ENCODE results near the gene ADGRB2.

ADGRB2 gene

DNA sequence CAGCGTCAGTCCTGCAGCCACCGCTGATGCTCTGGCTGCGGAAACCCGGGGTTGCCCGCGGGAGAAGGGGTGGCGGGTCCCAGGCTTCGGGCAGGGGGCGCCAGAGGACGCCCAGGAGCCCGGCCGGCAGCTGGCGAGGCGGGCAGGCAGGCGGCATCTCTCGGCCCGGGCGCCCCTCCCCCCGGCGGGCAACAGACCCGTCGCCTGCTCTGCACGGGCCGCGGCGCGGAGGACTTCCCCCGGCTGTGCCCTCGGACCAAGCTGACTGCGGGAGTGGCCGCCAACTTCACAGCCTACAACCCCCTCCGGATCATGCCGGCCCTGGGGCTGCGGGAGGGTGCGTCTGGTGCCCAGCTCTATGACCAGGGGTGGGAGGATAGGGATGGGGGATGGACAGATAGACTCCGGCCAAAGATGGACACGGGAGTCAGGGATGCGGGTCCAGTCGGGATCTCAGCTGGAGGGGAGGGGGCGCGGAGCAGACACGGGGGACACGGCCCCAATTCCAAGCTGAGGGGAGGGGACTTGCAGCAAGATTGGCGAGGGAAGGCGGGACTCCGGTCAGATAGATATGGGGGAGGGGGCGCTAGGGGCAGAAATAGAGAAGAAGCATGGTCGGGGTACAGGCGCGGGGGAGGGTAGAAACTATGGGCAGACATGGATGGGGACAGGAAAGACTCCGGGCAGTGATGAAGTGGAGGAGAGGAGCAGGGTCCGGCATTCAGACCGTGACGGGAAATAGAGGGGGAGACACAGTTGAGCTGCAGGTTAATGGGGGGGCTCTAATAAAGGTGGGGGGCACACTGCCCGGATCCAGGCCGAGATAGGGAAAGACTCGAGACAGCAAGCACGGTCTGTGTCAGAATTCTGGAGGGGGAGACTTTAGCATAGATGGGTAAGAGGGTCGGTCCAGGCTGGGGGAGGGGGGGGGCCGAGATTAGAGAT is 1.1 kb downstream of the ADGRB2 start:
- peak; percentile 71 for DNase-seq (ENCODE audit: low read depth)

GRCh38 chr1:31762323-31762722 is 1.8 kb downstream of the ADGRB2 start:
- DNase-seq (ENCODE audit: low read depth): no peak

- DNase-seq (ENCODE audit: low read depth): peak; percentile 72
Measured at GRCh38 chr1:31761883-31762282, 2.3 kb downstream of the ADGRB2 start.

- peak; percentile 77 for DNase-seq (ENCODE audit: low read depth)
Measured at GRCh38 chr1:31760471-31761470, 3.4 kb downstream of the ADGRB2 start.

GRCh38 chr1:31759298-31760023 is 4.7 kb downstream of the ADGRB2 start:
- DNase-seq (ENCODE audit: low read depth): peak; percentile 66

- DNase-seq (ENCODE audit: low read depth): no peak
Measured at GRCh38 chr1:31758823-31759222, 5.3 kb downstream of the ADGRB2 start.

GRCh38 chr1:31757989-31758388 is 6.2 kb downstream of the ADGRB2 start:
- no peak for DNase-seq (ENCODE audit: low read depth)

DNA sequence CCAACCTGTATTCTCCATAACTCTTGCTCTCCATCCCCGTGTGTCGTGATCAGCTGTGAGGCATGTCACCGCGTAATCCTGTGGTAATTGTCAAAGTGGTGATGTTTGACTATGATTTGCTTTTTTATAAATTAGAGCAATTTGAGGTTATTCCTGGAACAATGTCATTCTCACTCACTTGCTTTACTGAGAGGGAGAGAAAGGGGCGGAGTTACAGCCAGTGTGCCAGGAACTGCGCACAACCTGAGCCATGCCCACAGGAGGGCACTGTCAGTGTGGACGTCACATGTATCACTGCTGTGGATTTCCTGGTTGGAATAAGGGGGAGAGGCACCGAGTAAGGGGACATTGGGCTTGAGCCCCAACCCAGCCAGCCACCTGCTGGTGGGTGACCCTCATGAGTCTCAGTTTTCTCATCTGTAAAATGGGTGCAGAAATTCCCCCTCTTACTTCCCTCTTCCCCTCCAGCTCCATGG is 6.9 kb downstream of the ADGRB2 start:
- DNase-seq (ENCODE audit: low read depth): no peak

- DNase-seq (ENCODE audit: low read depth): no peak
Measured at GRCh38 chr1:31756578-31756977, 7.6 kb downstream of the ADGRB2 start.

- no peak for DNase-seq (ENCODE audit: low read depth)
Measured at GRCh38 chr1:31755850-31756492, 8.2 kb downstream of the ADGRB2 start.

DNA sequence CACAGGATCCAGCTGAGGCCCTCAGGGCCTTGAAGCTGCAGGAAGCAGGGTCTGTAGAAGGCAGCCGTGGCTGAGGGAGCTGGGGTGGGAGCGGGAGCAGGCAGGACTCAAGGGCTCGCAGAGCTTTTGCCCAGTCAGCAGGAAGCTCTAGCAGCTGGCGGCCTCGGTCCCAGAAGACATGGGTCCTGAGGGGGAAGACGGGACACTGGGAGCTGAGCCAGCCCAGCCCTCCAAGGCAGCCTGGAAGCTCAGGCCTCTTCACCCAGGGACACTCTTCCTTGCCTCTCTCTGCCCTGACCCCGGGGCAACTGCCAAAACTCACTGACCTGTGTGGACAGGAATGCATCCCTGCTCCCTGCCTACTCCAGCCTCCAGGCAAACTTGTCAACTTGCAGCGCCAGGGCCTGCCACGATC is 8.9 kb downstream of the ADGRB2 start:
- DNase-seq (ENCODE audit: low read depth): peak; percentile 77

DNA sequence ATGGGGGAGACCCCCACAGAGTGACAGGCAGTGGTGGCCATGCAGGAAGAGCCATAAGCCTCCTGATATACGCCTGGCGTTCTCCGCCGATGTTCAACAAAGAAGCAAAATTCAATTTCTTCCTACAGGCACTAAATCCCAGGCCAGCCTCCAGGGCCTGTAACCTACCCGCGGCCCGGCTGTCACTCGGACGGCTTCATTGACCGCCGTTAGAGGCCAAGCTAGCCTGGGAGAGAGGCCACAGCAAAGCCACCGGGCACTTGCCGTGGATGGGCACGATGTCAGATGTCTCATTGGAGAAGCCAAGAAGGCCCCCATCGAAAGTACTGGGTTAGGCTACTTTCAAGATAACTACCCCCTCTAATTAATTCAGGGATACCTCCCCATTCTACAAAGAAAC is 9.7 kb downstream of the ADGRB2 start:
- no peak for DNase-seq (ENCODE audit: low read depth)

DNA sequence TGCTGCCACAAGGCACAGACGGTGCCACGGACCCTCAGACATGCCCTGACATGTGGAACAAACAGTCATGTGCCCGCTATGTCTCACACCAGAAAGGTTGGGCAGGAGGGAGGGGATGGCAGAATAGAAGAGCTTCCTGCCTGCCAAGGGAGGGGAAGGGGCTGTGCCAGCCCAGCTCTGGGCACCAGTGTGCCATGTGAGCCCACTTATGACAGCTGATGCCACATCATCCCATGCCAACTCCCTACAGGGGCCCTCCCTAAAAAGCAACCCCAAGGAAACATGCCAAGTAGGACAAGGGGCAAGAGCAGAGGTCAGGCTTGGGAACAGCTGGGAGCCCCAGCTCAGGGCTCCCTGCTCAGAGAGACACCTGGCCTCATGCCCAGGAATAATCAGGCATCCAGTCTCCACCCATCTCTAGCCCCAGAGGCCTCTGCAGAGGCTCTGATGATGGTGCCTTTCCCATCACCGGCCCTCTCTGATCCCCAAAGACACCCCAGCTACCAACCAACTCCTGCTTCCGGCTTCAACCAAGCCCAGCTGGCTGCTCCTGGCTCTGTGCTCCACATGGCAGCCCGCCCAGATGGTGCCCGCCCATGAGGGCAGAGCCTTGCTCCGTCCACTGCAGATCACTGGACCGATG is 10.3 kb downstream of the ADGRB2 start:
- no peak for DNase-seq (ENCODE audit: low read depth)

GRCh38 chr1:31752952-31753475 is 11.1 kb downstream of the ADGRB2 start:
- DNase-seq (ENCODE audit: low read depth): no peak

- DNase-seq (ENCODE audit: low read depth): no peak
Measured at GRCh38 chr1:31752258-31752657, 11.9 kb downstream of the ADGRB2 start.

DNA sequence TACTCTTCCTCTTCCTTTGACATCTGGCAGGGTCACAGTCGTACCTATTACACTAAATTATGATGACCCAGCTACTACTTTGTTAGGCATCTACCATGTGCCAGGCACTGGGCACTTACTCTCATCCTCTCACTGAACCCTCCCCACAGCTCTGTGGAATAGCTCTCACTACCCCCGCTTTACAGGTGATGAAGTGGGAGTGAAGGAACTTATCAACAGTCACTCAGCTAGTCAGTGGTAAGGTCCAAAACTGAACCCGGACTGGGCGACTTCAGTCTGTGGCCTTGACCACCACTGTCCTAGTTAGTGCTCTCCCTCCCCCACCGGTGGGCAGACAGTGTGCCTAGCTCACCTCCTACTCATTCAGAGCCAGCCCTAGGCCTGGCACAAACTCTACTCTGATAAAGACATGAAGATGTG is 12.3 kb downstream of the ADGRB2 start:
- no peak for DNase-seq (ENCODE audit: low read depth)

- peak; percentile 77 for DNase-seq (ENCODE audit: low read depth)
Measured at GRCh38 chr1:31750858-31751510, 13.2 kb downstream of the ADGRB2 start.

GRCh38 chr1:31749785-31750735 is 14.1 kb downstream of the ADGRB2 start:
- no peak for DNase-seq (ENCODE audit: low read depth)

DNA sequence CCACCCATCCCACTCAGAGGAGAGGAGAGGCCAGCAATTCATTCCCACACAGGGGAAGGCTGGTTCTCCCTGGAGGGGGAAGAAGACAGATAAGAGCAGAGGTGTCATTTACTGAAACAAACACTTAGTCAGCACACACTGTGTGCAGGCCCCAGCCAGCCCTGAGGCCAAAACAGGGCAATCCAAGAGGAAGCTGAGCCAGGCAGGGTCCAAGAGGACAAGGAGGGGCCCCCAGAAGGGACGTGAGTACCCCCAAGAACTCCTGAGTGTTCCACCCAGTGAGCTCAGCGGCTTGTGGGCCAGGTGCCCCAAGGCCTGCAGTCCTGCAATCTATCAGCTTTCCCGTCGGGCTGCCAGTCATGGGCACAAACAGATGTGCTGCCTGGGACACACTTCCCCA is 15.8 kb downstream of the ADGRB2 start:
- no peak for DNase-seq (ENCODE audit: low read depth)

Measured in ELR (cell line).